Aorta (tissue), 5 donors: ENCODE results near the gene PPM1L. TPM values are rescaled to one million over a fixed set of nuclear protein-coding genes. Genes with fewer than 3 reads are reported as not detected.
"Not testable (repeated sequence)": the region's sequence is repeated elsewhere in the genome, so short reads cannot be mapped to it uniquely, and the experiment has no call there.

Experiments
- ATAC-seq: fragments of 200-7000 bp; cut with Tn5 transposase; one replicate; pipeline ENCODE4 v1.9.1; 2022; ENCODE audit warnings: moderate library complexity; ENCODE audit not compliant: low FRiP score
- DNase-seq, 2 donors: peaks; one replicate each; pipeline ENCODE4 v3.0.0-alpha.2; 2020
- H3K27ac ChIP-seq, 2 donors: one replicate each; pipeline ENCODE4 v1.5.1; 2013; ENCODE audit warnings: low read length in 2 of 2, mild to moderate bottlenecking in 2 of 2, moderate library complexity in 2 of 2, control low read depth in 1 of 2, inconsistent platforms in 1 of 2, low read depth in 1 of 2
- H3K27me3 ChIP-seq, 2 donors: one replicate each; pipeline ENCODE4 v1.6.1; 2013; ENCODE audit warnings: control low read depth in 1 of 2, low read length in 1 of 2, mild to moderate bottlenecking in 1 of 2, moderate library complexity in 1 of 2; ENCODE audit not compliant: insufficient read depth in 2 of 2, control insufficient read depth in 1 of 2
- H3K36me3 ChIP-seq, 2 donors: one replicate each; pipeline ENCODE4 v1.6.1; 2013; ENCODE audit warnings: control low read depth in 1 of 2, low read length in 1 of 2, mild to moderate bottlenecking in 1 of 2; ENCODE audit not compliant: insufficient read depth in 2 of 2, control insufficient read depth in 1 of 2
- H3K4me1 ChIP-seq, 2 donors: one replicate each; pipeline ENCODE4 v1.6.1; 2013; ENCODE audit warnings: low read length in 2 of 2, control low read depth in 1 of 2, mild to moderate bottlenecking in 1 of 2, moderate library complexity in 1 of 2; ENCODE audit not compliant: insufficient read depth in 2 of 2, control insufficient read depth in 1 of 2
- H3K4me3 ChIP-seq, 2 donors: one replicate each; pipeline ENCODE4 v1.5.1; 2013; ENCODE audit warnings: low read length in 2 of 2, control low read depth in 1 of 2, mild to moderate bottlenecking in 1 of 2
- H3K9me3 ChIP-seq: one replicate; pipeline ENCODE4 v1.6.1; 2013; ENCODE audit warnings: mild to moderate bottlenecking, low read length; ENCODE audit not compliant: control insufficient read depth
- WGBS, 2 donors: extraction: QIAGEN DNeasy Blood & Tissue Kit; methylation state at CpG; one replicate each; pipeline ENCODE4 v1.1.7; 2013; 5-methylcytosine and 5-hydroxymethylcytosine counted together
- intact Hi-C, 2 donors: fragments of 100-400 bp; cut with DNase I; formaldehyde crosslinking; loops; one replicate each; pipeline versions ENCODE4 v1.14.2 to v1.15.0; 2022
- polyA plus RNA-seq, 2 donors: library from polyadenylated mRNA; stranded (reverse); fragments of 200-250 nt; gene quantifications; one replicate each; pipeline ENCODE4 v1.2.3, GENCODE V29; 2013
- total RNA-seq, 2 donors: library from RNA; stranded (reverse); fragmentation: NEBNext Ultra II Directional; extraction: Animal tissue kit (Norgen Biotek cat#: 25700); gene quantifications; one replicate each; pipeline ENCODE4 v1.2.1, GENCODE V29; 2021
- donor health status: healthy with polysubstance abuse.
- donor health status: Bipolar disorder and iron deficiency.
- donor health status: DM: no; HTN: no; CAD: no.
- donor health status: DM: no; HTN: no; CAD: no.
- donor health status: DM: yes; HTN: yes; CAD: no.

The PPM1L gene
- total and polyA plus RNA-seq, 4 donors = 1.5 to 17.0 (median 11.1) TPM

DNA sequence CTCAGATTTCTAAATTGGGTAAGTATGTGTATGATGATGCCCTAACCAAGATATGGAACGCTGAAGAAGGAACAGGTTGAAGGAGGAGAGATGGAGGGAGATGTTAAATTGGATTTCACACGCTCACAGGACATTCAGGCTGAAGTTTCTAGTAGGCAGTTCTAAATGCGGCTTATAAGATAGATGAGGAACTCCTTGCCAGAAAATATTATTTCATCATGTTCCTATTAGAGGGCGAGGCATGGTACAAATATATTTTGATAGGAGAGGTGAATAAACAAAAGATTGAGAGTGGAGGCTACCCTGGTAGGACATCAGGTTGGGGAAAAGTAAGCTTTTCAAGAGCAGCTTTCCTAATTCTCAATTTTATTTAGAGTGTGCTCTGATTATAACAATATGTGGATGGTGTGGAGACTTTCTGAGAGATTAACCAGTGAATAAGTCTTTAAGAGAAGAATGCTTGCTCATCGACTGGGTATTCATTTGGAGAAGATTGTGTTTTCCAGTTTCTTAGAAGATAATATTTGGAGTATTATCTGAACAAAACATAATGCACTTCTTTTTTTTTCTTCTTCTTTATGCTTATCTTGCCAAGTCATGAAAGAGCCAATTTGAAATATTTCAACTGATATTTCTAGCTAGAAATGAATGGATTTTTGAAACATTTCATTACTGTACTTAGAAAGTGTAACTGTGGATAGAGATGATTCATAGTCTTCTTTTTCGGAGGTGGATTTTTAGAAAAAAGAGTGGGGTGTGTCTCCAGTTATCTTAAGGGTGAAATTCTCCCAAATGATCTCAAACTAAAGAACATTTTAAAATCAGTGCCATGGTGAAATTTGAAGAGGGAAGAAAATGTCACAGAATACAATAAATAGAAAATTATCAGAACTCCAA, 260.6 kb downstream of the PPM1L start:
- Histone ChIP-seq H3K4me1 (no peaks in the 10 kb centered on the region), H3K9me3 (no peaks in the 10 kb centered on the region), H3K4me3 (no peak overlapping the region), H3K36me3 (no peaks in the 10 kb centered on the region), H3K27me3 (no peaks in the 10 kb centered on the region), H3K27ac (no peak overlapping the region)
- DNase-seq (no peak), ATAC-seq (no peak)
- WGBS, 2 donors = 55 to 57% methylated on average over 6 of the region's 6 CpGs
- intact Hi-C loops = no loop called here

DNA sequence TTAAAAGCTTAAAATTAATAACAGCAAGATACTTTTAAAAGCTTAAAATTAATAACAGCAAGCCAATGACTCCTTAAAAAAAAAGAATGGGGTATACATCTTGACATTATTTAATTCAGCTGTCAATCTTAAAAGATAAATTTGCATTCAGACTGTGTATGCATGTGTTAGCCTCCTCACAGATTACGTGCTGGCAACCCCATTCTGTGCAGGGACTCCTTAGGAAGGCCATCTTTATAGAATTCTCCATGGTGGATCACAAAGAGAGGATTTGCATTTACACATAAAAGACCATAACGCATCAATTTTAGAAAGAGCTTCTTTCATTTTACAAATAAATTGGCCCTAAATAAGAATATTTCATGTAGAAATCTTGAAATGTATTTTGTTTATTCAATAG, 261.9 kb downstream of the PPM1L start:
- no peaks in the 10 kb centered on the region for H3K4me1 ChIP-seq
- WGBS, 2 donors = 95 to 99% methylated on average over 2 of the region's 2 CpGs
- intact Hi-C loops = no loop called here
- H3K9me3 ChIP-seq = no peaks in the 10 kb centered on the region
- no peaks in the 10 kb centered on the region for H3K27me3 ChIP-seq
- no peak for DNase-seq
- H3K36me3 ChIP-seq = no peaks in the 10 kb centered on the region
- H3K4me3 ChIP-seq = no peak overlapping the region
- ATAC-seq = no peak
- no peak overlapping the region for H3K27ac ChIP-seq

DNA sequence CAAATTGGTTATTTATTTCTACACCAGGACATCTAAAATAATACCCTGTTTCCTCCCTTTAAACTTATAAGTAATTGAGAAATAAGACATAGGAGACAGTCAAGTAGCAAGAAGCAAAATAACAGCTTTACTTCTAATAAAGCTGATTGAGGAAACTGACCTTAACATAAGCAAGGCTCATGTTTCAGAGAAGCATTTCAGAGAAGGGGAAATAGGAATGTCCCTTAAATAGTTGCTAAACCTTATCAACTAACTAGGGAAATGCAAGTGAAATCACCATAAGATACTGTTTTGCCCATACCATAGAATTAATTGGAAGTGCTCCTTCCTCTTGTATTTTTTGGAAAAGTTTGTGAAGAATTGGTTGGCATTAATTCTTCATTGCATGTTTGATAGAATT, 264.2 kb downstream of the PPM1L start:
- Histone ChIP-seq H3K4me3 (no peak overlapping the region), H3K27me3 (no peaks in the 10 kb centered on the region), H3K36me3 (no peaks in the 10 kb centered on the region), H3K4me1 (no peaks in the 10 kb centered on the region), H3K9me3 (no peaks in the 10 kb centered on the region), H3K27ac (no peak overlapping the region)
- ATAC-seq = no peak
- intact Hi-C loops = no loop called here
- no peak for DNase-seq

DNA sequence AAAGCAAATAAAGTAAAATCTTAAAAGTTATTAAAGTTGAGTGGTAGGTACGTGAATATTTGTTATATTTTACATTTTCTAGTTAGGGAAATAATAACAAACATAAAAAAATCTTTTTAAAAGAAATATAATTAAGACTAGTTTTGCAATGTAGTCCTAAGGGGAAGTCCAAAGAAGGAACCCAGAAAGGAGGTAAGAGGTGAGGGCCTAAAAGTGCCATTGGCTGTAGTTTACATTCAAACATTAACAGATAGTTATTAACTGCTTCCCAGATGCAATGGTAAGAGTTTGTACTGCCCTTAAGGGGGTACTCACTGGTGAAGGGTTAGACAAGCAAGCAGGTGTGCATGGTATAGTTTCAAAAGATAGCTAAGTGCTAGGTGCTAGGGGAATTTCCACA, 269.9 kb downstream of the PPM1L start:
- Histone ChIP-seq H3K27me3 (no peaks in the 10 kb centered on the region), H3K9me3 (no peaks in the 10 kb centered on the region), H3K4me1 (no peaks in the 10 kb centered on the region), H3K27ac (no peak overlapping the region), H3K36me3 (no peaks in the 10 kb centered on the region), H3K4me3 (no peak overlapping the region)
- WGBS, 2 donors = 51 to 92% methylated on average over 1 of the region's 1 CpG
- ATAC-seq = no peak
- intact Hi-C loops = no loop called here
- no peak for DNase-seq

DNA sequence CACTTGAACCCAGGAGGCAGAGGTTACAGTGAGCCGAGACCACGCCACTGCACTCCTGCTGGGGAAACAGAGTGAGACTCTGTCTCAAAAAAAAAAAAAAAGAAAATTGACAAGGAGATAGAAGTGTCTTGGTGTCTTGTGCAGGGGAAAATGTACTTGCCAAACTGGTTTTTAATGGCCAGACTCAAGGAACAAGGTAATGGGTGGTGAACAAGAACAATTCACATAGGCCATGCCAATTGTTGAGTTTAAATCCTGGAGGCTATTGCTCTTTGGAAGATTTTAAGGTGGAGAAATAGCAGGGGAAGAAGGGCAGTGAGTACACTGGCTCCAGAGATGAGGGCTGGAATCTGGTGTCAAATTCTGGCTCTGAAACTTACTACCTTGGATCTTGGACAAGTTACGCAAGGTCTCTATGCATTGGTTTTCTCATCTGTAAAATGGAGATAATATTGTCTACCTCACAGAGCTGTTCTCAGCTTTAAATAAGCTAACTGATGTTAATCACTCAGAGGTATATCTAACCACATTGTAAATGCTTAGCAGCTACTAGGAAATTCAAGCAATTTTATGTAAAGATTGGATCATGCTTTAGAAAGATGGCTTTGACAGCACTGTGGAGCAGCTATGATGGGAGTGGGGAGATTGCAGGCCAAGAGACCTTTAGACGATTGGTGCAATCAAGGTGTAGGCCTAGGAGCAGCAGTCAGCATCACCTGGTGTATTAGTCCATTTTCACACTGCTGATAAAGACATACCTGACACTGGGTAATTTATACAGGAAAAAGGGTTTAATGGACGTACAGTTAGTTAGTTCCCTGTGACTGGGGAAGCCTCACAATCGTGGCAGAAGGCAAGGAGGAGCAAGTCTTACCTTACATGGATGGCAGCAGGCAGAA, 270.8 kb downstream of the PPM1L start:
- intact Hi-C loops = no loop called here
- no peak for ATAC-seq

DNA sequence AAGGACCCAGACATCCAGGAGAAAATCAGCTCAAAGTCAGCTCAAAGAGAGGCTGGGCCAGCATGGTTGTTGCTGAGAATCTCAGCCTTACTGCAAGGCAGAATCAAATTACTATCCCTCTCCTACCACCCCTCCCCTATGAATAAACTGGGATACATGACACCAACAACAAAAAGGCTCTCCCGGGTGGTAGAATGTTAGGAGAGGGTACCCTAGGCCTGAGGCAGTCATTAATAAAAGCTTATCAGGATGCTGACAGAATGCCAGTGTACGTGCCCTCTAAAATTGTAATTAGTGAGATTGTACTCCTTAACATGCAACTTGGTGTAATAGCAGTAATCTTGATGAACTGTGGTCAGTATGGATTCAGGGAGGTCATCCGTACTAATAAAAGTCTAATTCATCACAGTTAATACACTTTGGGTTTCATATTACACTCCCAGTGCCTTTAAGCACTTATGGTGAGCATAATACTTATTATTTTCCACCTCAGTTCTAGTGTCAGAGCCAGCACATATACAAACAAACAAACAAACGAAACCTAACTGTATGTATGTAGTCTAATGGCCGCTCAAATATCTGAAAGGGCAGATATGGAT, 272.6 kb downstream of the PPM1L start:
- no peaks in the 10 kb centered on the region for H3K27me3 ChIP-seq
- DNase-seq (no peak), ATAC-seq (no peak)
- 86 to 88% methylated on average over 5 of the region's 5 CpGs for WGBS, 2 donors
- H3K4me3 ChIP-seq = no peak overlapping the region
- intact Hi-C loops = no loop called here
- H3K27ac ChIP-seq = no peak overlapping the region
- no peaks in the 10 kb centered on the region for H3K4me1 ChIP-seq
- H3K36me3 ChIP-seq = no peaks in the 10 kb centered on the region
- no peaks in the 10 kb centered on the region for H3K9me3 ChIP-seq

More for the DNA sequence above, 270.8 kb downstream of the PPM1L start:
- DNase-seq = no peak
- Histone ChIP-seq H3K4me3 (no peak overlapping the region), H3K9me3 (no peaks in the 10 kb centered on the region), H3K36me3 (no peaks in the 10 kb centered on the region), H3K27ac (no peak overlapping the region), H3K27me3 (no peaks in the 10 kb centered on the region), H3K4me1 (no peaks in the 10 kb centered on the region)
- WGBS, 2 donors = 84 to 95% methylated on average over 6 of the region's 6 CpGs

DNA sequence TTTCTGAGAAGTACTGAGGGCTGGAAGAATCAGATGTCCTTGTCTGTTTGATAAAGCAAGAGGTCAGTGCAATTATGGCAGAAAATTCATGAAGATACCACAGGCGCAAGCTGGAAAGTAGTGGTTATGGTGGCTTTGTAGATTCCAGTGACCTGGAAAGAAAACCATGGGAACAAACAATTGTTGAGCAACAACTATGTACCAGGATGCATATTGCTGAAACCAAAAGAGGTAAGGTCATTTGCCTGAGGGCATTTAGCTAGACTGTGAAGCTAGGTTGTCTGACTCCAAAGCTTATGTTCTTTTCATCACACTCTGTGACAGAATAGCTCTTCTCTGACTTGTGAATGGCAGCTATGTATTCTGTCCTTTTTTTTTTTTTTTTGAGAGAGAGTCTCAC, 275.1 kb downstream of the PPM1L start:
- 98 to 100% methylated on average over 1 of the region's 1 CpG for WGBS, 2 donors
- DNase-seq (no peak), ATAC-seq (no peak)
- Histone ChIP-seq H3K4me3 (no peak overlapping the region), H3K36me3 (no peaks in the 10 kb centered on the region), H3K4me1 (no peaks in the 10 kb centered on the region), H3K27me3 (no peaks in the 10 kb centered on the region), H3K9me3 (no peaks in the 10 kb centered on the region), H3K27ac (no peak overlapping the region)
- intact Hi-C loops = no loop called here

DNA sequence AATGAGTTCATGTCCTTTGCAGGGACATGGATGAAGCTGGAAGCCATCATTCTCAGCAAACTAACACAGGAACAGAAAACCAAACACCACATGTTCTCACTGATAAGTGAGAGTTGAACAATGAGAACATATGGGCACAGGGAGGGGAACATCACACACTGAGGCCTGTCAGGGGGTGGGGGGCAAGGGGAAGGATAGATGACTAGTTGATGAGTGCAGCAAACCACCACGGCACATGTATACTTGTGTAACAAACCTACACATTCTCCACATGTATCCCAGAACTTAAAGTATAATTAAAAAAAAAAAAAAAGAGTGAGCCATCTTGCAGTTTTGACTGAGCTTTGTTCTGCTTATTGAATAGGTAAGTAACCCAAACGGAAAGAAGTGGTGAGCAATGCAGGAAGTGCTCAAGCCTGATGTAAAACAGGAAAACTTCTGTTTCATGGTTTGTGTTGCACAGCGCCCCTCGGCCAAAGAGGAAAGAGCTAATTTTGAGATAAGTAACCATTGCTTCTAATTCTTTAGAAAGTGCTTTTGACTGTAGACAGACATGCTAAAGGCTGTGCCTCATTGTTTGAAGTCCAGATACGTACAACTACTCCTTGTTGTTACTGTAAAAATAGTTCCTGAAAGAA, 279.0 kb downstream of the PPM1L start:
- peak; percentile 29 for ATAC-seq
- 39 to 43% methylated on average over 5 of the region's 5 CpGs for WGBS, 2 donors
- H3K4me3 ChIP-seq, H3K27me3 ChIP-seq, H3K9me3 ChIP-seq, H3K36me3 ChIP-seq, H3K27ac ChIP-seq, intact Hi-C loops, H3K4me1 ChIP-seq: not testable (repeated sequence)
- DNase-seq = peak in 1 of 2 donors; percentile 51
